NCI-H1436 (cell line): ENCODE measurements around the gene ROR1.

Experiments used
- DNase-seq: peaks from one replicate; lab custom pipeline; 2025; lab: John Stamatoyannopoulos, UW

ROR1 gene

DNA sequence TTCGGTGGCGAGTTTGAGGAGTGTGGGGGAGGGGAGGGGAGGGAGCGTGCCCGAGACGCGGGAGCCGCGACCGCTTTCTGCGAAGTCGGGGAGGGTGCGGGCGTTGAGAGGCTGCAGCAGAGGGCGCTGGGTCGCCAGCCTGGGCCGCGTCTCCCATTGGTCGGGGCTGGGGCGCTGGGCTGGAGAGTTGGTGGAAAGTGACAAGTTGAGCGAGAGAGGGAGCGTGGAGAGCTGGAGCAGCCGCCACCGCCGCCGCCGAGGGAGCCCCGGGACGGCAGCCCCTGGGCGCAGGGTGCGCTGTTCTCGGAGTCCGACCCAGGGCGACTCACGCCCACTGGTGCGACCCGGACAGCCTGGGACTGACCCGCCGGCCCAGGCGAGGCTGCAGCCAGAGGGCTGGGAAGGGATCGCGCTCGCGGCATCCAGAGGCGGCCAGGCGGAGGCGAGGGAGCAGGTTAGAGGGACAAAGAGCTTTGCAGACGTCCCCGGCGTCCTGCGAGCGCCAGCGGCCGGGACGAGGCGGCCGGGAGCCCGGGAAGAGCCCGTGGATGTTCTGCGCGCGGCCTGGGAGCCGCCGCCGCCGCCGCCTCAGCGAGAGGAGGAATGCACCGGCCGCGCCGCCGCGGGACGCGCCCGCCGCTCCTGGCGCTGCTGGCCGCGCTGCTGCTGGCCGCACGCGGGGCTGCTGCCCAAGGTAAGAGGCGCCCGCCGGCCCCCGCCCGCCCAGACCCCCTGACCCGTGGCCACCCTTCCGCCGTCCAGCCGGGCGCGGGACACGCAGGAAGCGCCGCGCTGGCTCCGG lies at the start of gene ROR1:
TSS of gene ROR1 (plus strand) at position 203 of the 802 bp plus-strand sequence.
- DNase-seq = peak; percentile 67

DNA sequence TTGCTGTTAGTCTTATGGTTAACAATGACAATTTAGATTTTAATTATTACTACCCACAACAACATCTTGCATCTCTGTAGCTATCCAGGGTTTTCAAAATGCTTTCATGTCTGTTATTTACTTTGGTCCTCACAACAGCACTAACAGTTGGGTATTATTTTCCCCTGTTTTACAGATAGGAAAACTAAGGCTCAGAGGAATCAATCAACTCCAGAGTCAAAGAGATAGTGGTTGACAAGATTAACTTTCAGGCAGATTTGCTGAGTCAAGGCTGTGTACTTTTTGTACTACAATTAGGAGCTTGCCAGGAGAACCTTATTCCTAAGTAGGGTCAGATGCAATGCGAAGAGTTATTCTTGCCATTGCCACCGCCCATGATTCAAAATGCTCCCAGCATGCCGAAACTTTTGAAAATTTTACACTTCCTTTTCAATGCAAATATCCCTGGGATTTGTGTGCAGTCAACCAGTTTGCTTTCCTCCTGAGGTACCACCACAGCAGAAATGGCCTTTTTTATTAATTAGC lies 49.4 kb upstream of the ROR1 start:
- DNase-seq = no peak

DNA sequence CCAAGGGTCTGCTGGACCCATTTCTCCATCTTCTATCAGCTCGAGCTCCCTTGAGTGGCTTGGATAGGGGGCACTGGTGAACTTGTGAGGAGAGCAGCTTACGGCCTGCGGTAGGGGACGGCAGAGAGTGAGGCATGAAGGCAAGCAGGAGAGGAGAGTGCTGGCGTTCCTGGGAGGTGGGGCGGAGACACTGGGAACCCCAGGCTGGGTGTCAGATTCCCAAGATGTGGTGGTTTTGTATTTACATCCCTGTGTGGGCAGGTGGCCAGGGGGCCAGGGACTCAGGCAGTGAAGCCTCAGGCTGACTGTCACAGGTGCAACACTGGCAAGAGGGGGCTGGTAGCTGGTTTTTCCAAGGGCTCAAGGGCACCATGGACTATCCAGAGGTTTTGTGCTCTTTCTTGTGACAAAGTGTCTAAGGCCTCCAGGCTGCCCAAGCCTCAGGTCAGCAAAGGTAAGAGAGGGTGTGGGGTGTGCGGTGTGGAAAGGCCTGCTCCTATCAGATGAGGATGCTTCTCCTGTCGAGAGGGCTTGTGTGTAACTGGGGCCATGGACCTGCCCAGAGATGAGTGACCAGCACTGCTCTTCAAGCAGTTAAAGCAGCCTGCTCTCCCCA lies 45.1 kb upstream of the ROR1 start:
- DNase-seq = no peak

DNA sequence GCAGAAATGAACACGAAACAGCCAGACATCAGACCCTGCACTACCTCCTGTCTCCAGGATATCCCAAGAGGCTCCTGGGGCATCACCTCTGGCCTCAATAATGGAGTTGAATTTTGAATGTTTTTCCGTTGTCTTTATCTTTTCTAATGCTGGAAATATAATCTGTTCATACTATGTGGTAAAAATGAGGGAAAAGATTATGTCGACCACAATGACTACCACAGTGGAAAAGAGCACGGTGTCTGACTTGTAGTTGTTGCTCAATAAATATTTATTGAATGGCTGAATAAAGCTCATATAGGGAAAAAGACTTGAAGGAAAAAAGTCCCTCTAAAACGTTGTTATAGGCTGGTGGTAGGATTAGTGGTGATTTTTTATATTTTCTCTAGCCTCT lies 44.6 kb upstream of the ROR1 start:
- DNase-seq = no peak

DNA sequence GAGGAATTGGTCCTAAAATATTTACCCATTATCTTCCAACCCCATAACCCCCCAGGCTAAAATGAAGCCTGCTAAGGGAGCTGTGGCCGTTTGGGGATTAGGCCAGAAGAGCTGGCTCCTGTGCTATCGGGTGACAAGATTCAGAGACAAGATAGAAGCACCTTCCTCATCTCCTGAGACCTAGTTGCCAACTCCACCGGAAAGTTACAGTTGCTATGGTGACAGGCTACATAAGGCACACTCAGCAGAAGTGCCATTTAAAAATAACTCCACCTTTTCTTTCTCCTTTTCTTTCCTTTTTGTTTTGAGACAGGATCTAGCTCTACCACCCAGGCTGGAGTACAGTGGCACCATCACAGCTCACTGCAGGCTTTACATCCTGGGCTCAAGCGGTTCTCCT lies 43.6 kb upstream of the ROR1 start:
- DNase-seq = no peak

DNA sequence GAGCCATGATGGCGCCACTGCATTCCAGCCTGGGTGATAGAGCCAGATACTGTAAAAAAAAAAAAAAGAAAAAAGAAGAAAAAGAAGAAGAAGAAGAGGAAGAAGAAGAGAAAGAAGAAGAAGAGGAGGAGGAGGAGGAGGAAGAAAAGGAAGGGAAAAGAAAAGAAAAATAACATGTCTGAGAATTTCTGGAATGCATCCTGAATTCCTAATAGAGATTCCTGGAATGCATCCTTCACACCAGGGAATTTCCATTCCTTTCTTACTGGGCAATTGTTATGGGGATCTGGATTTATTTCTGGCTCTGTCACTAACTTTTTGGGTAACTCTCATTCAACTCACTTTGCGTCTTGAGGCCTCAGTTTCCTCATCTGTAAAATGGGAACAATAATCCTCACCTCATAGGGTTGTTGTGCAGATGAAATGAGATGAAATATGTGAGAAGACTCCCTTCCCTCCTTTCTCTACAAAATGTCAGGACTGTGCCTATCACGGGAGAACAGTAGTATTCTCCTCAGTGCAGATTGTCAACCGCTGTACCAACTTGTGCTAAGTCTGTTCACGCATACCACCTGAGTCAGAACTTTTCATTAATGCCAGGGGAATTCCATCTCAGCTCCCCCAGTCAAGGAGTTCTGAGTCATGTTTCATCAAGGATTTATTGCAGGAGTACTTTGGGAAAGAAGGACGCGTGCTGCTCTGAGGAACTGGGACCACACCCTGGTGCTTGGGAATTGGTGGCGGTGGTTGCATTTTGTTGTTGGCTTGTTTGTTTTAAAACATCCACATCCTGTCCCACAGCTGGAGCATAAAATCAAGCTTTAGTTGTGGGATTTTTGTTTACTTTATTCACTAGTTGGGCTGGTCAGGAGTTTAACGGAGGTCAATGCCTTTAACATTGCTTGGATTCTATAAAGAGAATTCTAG lies 42.4 kb upstream of the ROR1 start:
- DNase-seq = no peak

DNA sequence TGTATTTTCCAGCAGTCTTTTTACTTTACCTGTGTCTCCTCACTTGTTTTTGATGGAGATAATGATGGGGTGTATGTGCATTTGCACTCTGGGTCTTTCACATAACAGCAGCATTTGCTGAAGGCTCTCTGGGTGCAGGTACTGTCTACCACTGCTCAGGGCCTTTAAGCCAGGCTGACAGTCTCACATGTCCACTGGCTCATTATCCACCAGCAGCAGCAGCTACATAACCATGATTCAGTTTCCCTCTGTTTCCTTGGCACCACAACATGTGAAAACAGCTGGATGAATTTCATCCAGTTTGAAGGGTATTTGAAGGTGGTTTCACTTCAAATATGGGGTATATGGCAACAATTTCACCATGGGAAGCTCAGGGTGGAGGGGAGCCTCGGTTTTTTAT lies 41.2 kb upstream of the ROR1 start:
- DNase-seq = no peak

DNA sequence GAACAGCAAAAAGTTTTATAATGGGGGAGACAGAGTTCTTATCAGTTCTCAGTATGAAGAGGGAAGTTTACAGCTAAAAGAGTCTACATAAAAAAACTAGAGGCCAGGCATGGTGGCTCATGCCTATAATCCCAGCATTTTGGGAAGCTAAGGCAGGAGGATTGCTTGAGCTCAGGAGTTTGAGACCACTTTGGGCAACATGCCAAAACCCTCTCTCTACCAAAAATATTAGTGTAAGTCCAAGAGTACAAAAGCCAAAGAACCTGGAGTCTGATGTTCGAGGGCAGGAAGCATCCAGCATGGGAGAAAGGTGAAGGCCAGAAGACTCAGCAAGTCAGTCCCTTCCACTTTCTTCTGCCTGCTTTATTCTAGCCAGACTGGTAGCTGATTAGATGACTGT lies 35.0 kb upstream of the ROR1 start:
- DNase-seq = no peak

DNA sequence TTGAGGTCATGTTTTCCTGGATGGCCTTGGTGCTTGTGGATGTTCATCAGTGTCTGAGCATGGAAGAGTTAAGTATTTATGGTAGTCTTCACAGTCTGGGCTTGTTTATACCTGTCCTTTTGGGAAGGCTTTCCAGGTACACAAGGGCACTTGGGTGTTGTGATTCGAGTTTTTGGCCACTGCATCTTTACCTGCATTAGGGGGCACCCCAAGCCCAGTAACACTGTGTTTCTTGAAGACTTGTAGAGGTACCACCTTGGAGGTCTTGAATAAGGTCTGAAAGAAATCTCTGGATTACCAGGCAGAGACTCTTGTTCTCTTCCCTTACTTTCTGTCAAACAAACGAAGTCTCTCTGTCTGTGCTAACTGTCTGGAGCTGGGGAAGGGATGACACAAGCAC lies 34.4 kb upstream of the ROR1 start:
- DNase-seq = no peak

DNA sequence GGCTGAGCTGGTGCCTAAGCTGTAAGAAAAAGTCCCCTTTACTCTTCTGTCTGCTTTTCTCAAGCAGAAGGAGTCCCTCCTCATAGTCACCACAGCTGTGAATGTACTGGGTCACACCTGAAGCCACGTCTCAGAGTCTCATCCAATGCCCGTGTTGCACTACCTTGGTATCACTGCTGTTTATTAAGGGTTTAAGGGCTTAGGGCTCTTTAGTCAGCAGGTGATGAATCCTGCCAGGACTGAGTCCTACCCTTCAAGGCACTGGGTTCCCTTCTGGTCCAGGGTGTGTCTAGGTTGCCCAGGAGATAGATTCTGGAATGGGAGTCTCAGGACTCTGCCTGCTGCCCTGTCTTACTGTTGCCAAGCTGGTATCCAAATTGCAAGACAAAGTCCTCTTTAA lies 33.4 kb upstream of the ROR1 start:
- DNase-seq = no peak

DNA sequence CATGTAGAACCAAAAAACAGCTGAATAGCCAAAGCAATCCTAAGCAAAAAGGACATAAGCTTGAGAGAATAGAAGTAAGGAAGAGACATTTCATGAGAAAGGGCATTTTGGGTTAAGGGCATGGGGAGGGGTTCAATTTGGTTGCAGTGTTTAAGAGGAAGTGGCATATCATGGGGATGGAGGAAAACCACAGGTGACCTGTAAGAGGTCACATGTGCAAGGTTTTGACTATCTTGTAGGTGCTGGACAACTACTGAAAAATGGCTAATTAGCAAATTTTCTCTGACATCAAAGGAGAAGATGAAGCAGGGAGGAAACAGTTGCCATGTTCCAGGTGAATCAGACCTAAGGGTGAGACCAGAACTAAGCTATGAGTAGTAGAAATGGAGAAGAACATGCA lies 31.3 kb upstream of the ROR1 start:
- DNase-seq = no peak

DNA sequence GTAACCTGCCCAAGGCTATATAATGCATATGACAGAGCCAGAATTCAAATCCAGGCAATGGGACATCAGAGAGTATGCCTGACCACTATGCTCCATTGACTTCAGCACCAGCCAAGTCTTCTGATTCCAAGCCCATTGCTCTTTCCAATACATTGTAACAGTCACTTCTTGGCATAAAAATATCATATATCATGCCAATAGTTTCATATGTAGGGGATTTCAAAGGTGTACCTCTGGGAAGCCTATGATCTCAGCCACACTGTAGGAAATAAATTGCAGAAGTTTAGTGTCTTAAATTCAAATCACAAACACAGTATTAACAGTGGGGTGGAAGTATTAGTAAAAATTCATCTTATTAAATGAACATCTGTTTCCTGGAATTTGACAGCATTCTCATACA lies 30.0 kb upstream of the ROR1 start:
- no peak for DNase-seq

DNA sequence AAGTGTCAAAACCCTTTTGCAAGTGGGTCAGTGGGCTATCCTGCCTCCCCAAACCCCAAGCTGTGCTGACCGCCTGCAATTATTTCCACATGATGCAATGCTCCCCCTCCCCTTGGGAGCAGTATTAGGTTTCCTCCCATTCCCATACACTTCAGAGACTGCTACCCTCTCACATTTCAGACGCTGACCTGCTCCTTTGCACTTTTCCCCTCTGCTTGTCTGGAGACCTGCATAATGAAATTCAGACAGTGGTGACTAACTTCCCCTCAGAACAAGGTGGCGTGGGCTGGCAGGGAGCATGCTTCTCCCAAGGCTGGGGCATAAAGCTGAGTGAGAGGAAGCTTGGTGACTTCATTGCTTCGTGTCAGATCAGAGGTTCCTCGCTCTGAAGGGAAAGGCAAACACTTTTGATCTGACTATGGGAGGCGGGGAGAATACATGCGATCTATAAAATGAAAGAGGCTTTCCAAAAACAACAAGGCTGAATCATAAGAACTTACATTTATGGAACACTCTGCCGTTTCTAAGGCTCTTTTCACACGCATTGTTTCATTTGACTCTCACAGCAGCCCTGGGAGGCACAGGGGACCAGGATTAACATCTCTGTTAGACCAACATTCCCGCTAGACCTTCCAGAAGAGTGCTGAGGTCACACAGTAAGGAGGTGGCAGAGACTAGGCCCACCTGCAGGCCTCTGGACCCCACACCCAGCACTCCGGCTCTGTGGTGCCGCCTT lies 27.5 kb upstream of the ROR1 start:
- no peak for DNase-seq

DNA sequence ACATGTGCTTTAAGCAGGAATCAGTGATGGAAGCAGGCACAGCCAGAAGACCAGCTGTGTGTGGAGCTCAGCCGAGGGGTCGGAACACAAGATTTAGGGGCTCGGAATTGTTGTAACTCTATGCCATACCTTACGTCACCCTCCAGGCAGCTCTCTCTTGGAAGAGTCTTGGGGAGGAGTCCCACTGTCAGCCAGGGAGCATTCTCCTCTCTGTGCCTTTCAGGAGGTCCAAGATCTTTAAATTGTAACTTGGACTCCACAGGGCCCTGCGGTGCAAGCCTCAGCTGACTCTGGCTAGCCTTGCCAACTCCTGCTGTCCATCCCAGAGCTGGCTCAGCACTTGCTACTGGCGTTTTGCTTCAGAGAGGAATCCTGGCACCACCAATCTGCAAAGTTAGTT lies 26.4 kb upstream of the ROR1 start:
- no peak for DNase-seq

DNA sequence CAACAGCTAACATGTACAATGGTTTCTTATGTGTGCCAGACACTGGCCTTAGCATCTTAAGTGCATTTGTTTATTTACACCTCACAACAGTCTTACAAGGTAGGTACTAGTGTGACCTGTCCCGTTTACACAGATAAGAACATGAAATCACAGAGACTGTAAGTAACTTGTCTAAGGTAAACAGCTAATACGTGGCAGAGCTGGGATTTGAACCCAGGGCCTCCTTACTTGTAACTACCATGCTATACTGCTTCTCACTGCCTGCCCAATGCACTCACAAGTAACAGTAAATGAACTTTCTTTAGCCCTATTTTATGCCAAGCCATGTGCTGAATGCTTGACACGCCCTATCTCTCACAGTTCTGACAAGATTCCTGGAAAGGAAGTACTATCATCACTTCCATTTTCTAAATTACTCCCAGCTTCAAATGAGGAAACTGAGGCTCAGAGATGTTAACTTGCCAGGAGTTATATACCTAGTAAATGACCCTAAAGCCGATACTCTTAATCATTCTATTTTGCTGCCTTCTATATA lies 25.7 kb upstream of the ROR1 start:
- DNase-seq = no peak

DNA sequence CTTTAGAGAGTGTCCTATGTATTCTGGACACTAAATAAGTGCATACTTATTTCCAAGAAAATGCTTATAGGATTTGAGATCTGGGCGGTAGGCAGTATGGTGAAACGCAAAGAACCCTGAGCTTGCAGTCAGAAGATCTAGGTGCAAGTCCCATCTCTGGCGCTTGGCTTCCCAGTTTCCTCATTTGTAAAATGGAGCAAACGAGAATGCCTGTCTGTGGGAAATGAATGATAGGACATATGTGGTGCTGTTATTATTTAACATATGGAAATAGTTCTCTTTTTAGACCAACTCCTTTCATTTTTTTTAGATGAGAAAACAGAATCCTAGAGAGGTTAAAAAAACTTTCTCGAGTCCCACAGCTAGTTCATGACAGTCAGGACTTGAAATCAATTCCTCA lies 25.2 kb upstream of the ROR1 start:
- no peak for DNase-seq

DNA sequence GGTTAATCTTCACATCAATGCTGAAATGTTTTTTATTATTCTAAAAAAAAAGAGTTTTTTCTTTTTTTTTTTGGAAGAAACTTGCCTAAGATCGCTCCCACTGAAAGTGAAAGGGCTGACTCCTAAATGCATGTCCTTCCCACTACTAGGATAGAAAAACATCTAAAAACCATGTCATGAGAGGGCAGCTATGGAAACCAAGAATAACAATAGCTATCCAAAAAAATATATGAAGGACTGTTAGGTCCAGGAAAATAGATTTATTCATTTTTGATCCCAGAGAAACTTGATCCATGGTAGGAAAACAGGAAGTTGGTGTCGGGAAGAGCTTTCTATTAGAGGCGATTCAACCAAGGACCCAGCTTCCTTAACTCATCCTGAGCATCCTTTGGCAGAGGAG lies 23.1 kb upstream of the ROR1 start:
- DNase-seq = no peak

DNA sequence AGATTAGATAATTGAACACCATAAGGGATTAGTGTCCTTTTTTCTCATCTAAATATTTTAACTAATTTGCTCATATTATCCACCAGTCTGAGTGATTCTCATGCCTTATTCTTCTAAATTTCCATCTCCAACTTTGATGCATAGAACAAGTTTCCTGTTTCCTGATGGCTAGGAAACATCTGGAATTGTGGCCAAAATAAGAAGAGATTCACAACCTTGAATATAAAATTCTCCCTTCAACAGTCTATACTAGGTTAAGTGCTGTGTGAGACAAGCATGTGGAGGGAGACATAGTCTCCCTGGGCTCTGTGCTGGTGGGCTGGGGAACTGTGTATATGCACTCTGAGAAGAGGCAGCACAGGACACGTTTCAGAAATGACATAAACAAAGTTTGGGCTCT lies 21.6 kb upstream of the ROR1 start:
- DNase-seq = no peak

DNA sequence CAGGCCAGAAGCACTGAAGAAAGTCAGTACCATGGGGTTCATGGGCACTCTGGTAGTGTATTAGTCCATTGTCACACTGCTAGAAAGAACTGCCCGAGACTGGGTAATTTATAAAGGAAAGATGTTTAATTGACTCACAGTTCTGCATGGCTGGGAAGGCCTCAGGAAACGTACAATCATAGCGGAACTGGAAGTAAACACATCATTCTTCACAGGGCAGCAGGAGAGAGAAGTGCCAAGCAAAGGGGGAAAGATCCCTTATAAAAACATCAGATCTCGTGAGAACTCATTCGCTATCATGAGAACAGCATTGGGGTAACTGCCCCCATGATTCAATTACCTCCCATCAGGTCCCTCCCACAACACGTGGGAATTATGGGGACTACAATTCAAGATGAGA lies 20.2 kb upstream of the ROR1 start:
- no peak for DNase-seq

DNA sequence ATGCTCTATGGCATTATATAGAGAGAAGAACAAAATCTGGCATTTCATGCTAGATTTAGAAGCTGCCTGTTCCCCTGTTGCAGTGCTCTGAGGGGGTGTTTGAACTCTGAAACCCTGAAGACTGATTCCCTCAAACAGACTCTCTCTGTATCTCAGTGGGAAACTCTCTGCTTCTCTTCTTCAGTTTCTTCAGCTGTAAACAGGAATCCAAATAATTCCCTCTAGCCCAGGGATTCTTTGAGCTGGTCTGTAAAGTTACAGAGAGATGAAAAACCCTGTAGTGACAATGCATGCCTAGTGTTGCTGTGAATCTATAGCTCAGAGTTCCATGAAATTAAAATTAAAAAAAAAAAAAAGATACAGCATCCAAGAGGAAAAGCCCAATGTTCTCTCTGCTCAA lies 17.0 kb upstream of the ROR1 start:
- DNase-seq = no peak

DNA sequence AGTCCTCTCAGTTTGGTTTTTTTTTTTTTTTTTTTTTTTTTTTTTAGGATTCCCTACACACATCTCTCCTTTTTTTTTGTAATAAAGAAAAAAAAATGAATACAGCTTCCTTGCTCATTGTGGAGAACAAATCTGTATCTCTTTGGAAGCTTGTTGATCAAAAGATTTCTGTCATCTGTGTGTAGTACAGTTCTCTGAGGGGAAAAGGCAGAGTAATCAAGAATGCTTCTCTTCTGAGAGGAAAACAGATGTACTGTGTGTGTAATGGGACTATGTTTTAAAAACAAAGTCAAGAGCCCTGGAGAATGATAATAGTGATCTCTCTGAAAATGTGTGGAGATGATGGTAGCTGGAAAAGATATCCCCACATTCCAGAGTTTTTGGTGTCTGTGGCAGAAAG lies 16.5 kb upstream of the ROR1 start:
- no peak for DNase-seq

DNA sequence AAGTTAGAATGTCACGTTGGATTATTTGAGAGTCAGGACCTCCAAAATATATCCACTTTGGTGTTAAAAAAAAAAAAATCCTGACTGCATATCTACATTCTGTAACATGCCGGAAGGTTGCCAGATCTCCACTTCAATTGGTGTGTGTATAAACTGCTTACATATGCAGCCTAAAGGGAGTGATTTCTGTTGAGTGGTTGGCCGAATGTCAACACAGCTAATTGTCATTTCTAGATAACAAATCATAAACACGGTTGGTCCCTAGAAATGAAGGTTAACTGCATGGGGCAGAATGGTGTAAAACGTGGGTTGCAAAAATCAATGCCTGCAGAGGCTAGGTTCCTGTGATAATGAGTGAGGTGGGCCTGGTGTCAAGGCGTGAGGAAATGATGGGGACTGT lies 15.0 kb upstream of the ROR1 start:
- DNase-seq = no peak
